GF-D8 (cell line): ENCODE measurements around the gene INF2.
"Not testable (repeated sequence)": the region's sequence is repeated elsewhere in the genome, so short reads cannot be mapped to it uniquely, and the experiment has no call there.

Experiments used
- DNase-seq: peaks from one replicate; lab custom pipeline; 2025; lab: John Stamatoyannopoulos, UW

The INF2 gene

GRCh38 chr14:104657101-104657524 lies 32.3 kb upstream of the INF2 start:
- peak; percentile 3 for DNase-seq

GRCh38 chr14:104657563-104658324 lies 31.7 kb upstream of the INF2 start:
- DNase-seq, result peak; percentile 38

- no peak for DNase-seq
These were observed 31.1 kb upstream of the INF2 start for GRCh38 chr14:104658325-104658712.

- no peak for DNase-seq
These were observed 30.3 kb upstream of the INF2 start for GRCh38 chr14:104659146-104659545.

- DNase-seq, result no peak
These were observed 29.5 kb upstream of the INF2 start for GRCh38 chr14:104659764-104660523.

- no peak for DNase-seq
These were observed 28.8 kb upstream of the INF2 start for GRCh38 chr14:104660597-104660996.

GRCh38 chr14:104661086-104661485 lies 28.3 kb upstream of the INF2 start:
- no peak for DNase-seq

GRCh38 chr14:104661528-104662157 lies 27.8 kb upstream of the INF2 start:
- not testable (repeated sequence) for DNase-seq

GRCh38 chr14:104662472-104662871 lies 26.9 kb upstream of the INF2 start:
- not testable (repeated sequence) for DNase-seq

- DNase-seq, result no peak
These were observed 25.3 kb upstream of the INF2 start for GRCh38 chr14:104664107-104664506.

GRCh38 chr14:104664588-104664987 lies 24.8 kb upstream of the INF2 start:
- no peak for DNase-seq

GRCh38 chr14:104665114-104665656 lies 24.2 kb upstream of the INF2 start:
- DNase-seq, result no peak

- DNase-seq, result no peak
These were observed 23.5 kb upstream of the INF2 start for GRCh38 chr14:104665657-104666522.

GRCh38 chr14:104666523-104666895 lies 22.9 kb upstream of the INF2 start:
- not testable (repeated sequence) for DNase-seq

GRCh38 chr14:104666981-104667380 lies 22.4 kb upstream of the INF2 start:
- no peak for DNase-seq

GRCh38 chr14:104669697-104670096 lies 19.7 kb upstream of the INF2 start:
- DNase-seq, result no peak

- DNase-seq, result not testable (repeated sequence)
These were observed 18.0 kb upstream of the INF2 start for GRCh38 chr14:104671330-104671977.

- not testable (repeated sequence) for DNase-seq
These were observed 17.3 kb upstream of the INF2 start for GRCh38 chr14:104672119-104672518.

- no peak for DNase-seq
These were observed 15.9 kb upstream of the INF2 start for GRCh38 chr14:104673481-104673880.

- DNase-seq, result no peak
These were observed 14.0 kb upstream of the INF2 start for GRCh38 chr14:104675447-104675846.

GRCh38 chr14:104676130-104676693 lies 13.2 kb upstream of the INF2 start:
- no peak for DNase-seq
